Trophoblast cell (in vitro differentiated cells and primary cell): ENCODE measurements around the gene SAP30BP.

Experiments used
- DNase-seq, 2 donors: peaks; one replicate each; pipeline ENCODE4 v3.0.0-alpha.2; 2016
- H2AFZ ChIP-seq: 2 replicates; pipeline ENCODE4 v1.6.1; 2013; ENCODE audit warnings: low read length, moderate library complexity, mild to moderate bottlenecking; ENCODE audit not compliant: insufficient read depth, poor library complexity
- H2AK5ac ChIP-seq: 2 replicates; pipeline ENCODE4 v1.6.1; 2013; ENCODE audit warnings: mild to moderate bottlenecking, low read length
- H2BK120ac ChIP-seq: 2 replicates; pipeline ENCODE4 v1.6.1; 2013; ENCODE audit warnings: low read length, mild to moderate bottlenecking, moderate library complexity; ENCODE audit not compliant: insufficient read depth, poor library complexity
- H2BK12ac ChIP-seq: 2 replicates; pipeline ENCODE4 v1.6.1; 2013; ENCODE audit warnings: mild to moderate bottlenecking, low read length, moderate library complexity
- H2BK5ac ChIP-seq: 2 replicates; pipeline ENCODE4 v1.6.1; 2013; ENCODE audit warnings: low read length, low read depth, moderate library complexity, mild to moderate bottlenecking; ENCODE audit not compliant: poor library complexity
- H3K14ac ChIP-seq: 2 replicates; pipeline ENCODE4 v1.6.1; 2013; ENCODE audit warnings: mild to moderate bottlenecking, low read length
- H3K18ac ChIP-seq: 2 replicates; pipeline ENCODE4 v1.6.1; 2013; ENCODE audit warnings: mild to moderate bottlenecking, low read length
- H3K23ac ChIP-seq: 2 replicates; pipeline ENCODE4 v1.6.1; 2013; ENCODE audit warnings: low read length
- H3K27ac ChIP-seq: 2 replicates; pipeline ENCODE4 v1.5.1; 2013; ENCODE audit warnings: low read depth, mild to moderate bottlenecking, inconsistent platforms, low read length, moderate library complexity
- H3K27me3 ChIP-seq: 2 replicates; pipeline ENCODE4 v1.6.1; 2013; ENCODE audit warnings: inconsistent platforms, mild to moderate bottlenecking, low read length, moderate library complexity; ENCODE audit not compliant: insufficient read depth
- H3K36me3 ChIP-seq, 2 experiments: 1 replicate in 1 of 2; 2 replicates in 1 of 2; pipeline ENCODE4 v1.6.1; 2013; ENCODE audit warnings: low read length in 2 of 2, mild to moderate bottlenecking in 2 of 2, moderate library complexity in 1 of 2; ENCODE audit not compliant: insufficient read depth in 2 of 2, control insufficient read depth in 1 of 2
- H3K4ac ChIP-seq: 2 replicates; pipeline ENCODE4 v1.6.1; 2013; ENCODE audit warnings: low read depth, mild to moderate bottlenecking, low read length, moderate library complexity
- H3K4me1 ChIP-seq, 2 experiments: 1 replicate in 1 of 2; 2 replicates in 1 of 2; pipeline ENCODE4 v1.6.1; 2013; ENCODE audit warnings: low read length in 2 of 2, mild to moderate bottlenecking in 2 of 2, moderate library complexity in 1 of 2; ENCODE audit not compliant: insufficient read depth in 2 of 2, control insufficient read depth in 1 of 2
- H3K4me2 ChIP-seq: 2 replicates; pipeline ENCODE4 v1.6.1; 2013; ENCODE audit warnings: inconsistent platforms, mild to moderate bottlenecking, low read length, moderate library complexity
- H3K4me3 ChIP-seq: 2 replicates; pipeline ENCODE4 v1.5.1; 2013; ENCODE audit warnings: mild to moderate bottlenecking, low read depth, low read length, inconsistent platforms
- H3K79me1 ChIP-seq: one replicate; pipeline ENCODE4 v1.6.1; 2013; ENCODE audit warnings: low read length
- H3K79me2 ChIP-seq: 2 replicates; pipeline ENCODE4 v1.6.1; 2013; ENCODE audit warnings: low read length, mild to moderate bottlenecking; ENCODE audit not compliant: control insufficient read depth, insufficient read depth, poor library complexity
- H3K9ac ChIP-seq: 2 replicates; pipeline ENCODE4 v1.6.1; 2013; ENCODE audit warnings: mild to moderate bottlenecking, low read length
- H3K9me3 ChIP-seq: 2 replicates; pipeline ENCODE4 v1.6.1; 2013; ENCODE audit warnings: low read depth, mild to moderate bottlenecking, control low read depth, inconsistent platforms, low read length; ENCODE audit not compliant: insufficient read depth
- H4K12ac ChIP-seq: 2 replicates; pipeline ENCODE4 v1.6.1; 2013; ENCODE audit warnings: low read depth, mild to moderate bottlenecking, low read length, moderate library complexity
- H4K8ac ChIP-seq: 2 replicates; pipeline ENCODE4 v1.6.1; 2013; ENCODE audit warnings: low read depth, mild to moderate bottlenecking, low read length, moderate library complexity
- H4K91ac ChIP-seq: one replicate; pipeline ENCODE4 v1.6.1; 2013; ENCODE audit warnings: low read depth, mild to moderate bottlenecking, low read length, moderate library complexity
- WGBS: extraction: QIAGEN DNeasy Blood & Tissue Kit; methylation state at CpG from one replicate; pipeline ENCODE4 v1.1.7; 2013; ENCODE audit warnings: missing lambda C conversion rate; ENCODE audit not compliant: insufficient read length, insufficient coverage; ENCODE audit errors: extremely low coverage; 5-methylcytosine and 5-hydroxymethylcytosine counted together

SAP30BP gene

GRCh38 chr17:75632428-75632827 is 34.7 kb upstream of the SAP30BP start:
- no peak overlapping the region for H3K4me2 ChIP-seq
- H3K14ac ChIP-seq: no peak overlapping the region
- peaks cover 4% of the 10 kb centered on the region for H3K79me1 ChIP-seq
- H2BK5ac ChIP-seq: no peak overlapping the region
- no peaks in the 10 kb centered on the region for H3K27me3 ChIP-seq
- DNase-seq: no peak
- H3K9ac ChIP-seq: no peak overlapping the region
- no peak overlapping the region for H2BK12ac ChIP-seq
- no peak overlapping the region for H2AK5ac ChIP-seq
- no peak overlapping the region for H4K8ac ChIP-seq
- H3K36me3 ChIP-seq: peaks cover 12 to 14% of the 10 kb centered on the region in 2 experiments
- H3K4me3 ChIP-seq: no peak overlapping the region
- H3K79me2 ChIP-seq: no peaks in the 10 kb centered on the region
- WGBS: no CpG with 5 or more reads among the region's 12 CpGs
- no peak overlapping the region for H2AFZ ChIP-seq
- H2BK120ac ChIP-seq: no peak overlapping the region
- no peak overlapping the region for H3K4ac ChIP-seq
- peaks cover 11 to 13% of the 10 kb centered on the region in 2 experiments for H3K4me1 ChIP-seq
- H3K27ac ChIP-seq: no peak overlapping the region
- H3K18ac ChIP-seq: no peak overlapping the region
- no peak overlapping the region for H4K91ac ChIP-seq
- H4K12ac ChIP-seq: no peak overlapping the region
- H3K9me3 ChIP-seq: peaks cover 3% of the 10 kb centered on the region
- H3K23ac ChIP-seq: no peak overlapping the region

- Histone ChIP-seq H4K91ac (peak within 1 kb of the TSS; percentile 60), H2AK5ac (peak within 1 kb of the TSS; percentile 14), H3K4ac (peak within 1 kb of the TSS; percentile 9), H3K14ac (peak within 1 kb of the TSS; percentile 41), H3K36me3 (peaks cover 12% of the 10 kb centered on the region in 2 experiments), H3K79me1 (peaks cover 4% of the 10 kb centered on the region), H3K18ac (peak within 1 kb of the TSS; percentile 21), H3K9me3 (peaks cover 3% of the 10 kb centered on the region), H2AFZ (peak within 1 kb of the TSS; percentile 24), H3K4me2 (peak within 1 kb of the TSS; percentile 47), H3K27me3 (no peaks in the 10 kb centered on the region), H3K23ac (no peak within 1 kb of the TSS), H3K4me3 (no peak within 1 kb of the TSS), H4K12ac (no peak within 1 kb of the TSS), H3K9ac (no peak within 1 kb of the TSS), H3K79me2 (no peaks in the 10 kb centered on the region), H2BK5ac (no peak within 1 kb of the TSS), H3K27ac (peak within 1 kb of the TSS; percentile 41), H3K4me1 (peaks cover 11 to 13% of the 10 kb centered on the region in 2 experiments), H2BK12ac (peak within 1 kb of the TSS; percentile 38), H4K8ac (peak within 1 kb of the TSS; percentile 17), H2BK120ac (peak within 1 kb of the TSS; percentile 9)
- peak; percentile 96 to 97 for DNase-seq
- WGBS: no CpG with 5 or more reads among the region's 19 CpGs
Measured at GRCh38 chr17:75632863-75633485, 34.2 kb upstream of the SAP30BP start, which contains the start of gene SMIM5. Gene SMIM5 (plus strand): TSS chr17:75633434. CDS start chr17:75640202, 6,768 bp downstream.

GRCh38 chr17:75633486-75634375 is 33.4 kb upstream of the SAP30BP start:
- Histone ChIP-seq H4K91ac (peak overlapping the region; percentile 60), H2BK120ac (peak overlapping the region; percentile 9), H2AK5ac (peak overlapping the region; percentile 14), H3K9ac (no peak overlapping the region), H3K4me2 (peak overlapping the region; percentile 47), H3K4ac (peak overlapping the region; percentile 9), H2BK12ac (peak overlapping the region; percentile 38), H2BK5ac (no peak overlapping the region), H3K27ac (peak overlapping the region; percentile 41), H3K79me2 (no peaks in the 10 kb centered on the region), H3K36me3 (peaks cover 8 to 11% of the 10 kb centered on the region in 2 experiments), H3K4me3 (no peak overlapping the region), H3K14ac (peak overlapping the region; percentile 41), H3K27me3 (no peaks in the 10 kb centered on the region), H4K8ac (peak overlapping the region; percentile 17), H2AFZ (peak overlapping the region; percentile 24), H3K18ac (peak overlapping the region; percentile 21), H4K12ac (no peak overlapping the region), H3K9me3 (peaks cover 3% of the 10 kb centered on the region), H3K23ac (no peak overlapping the region), H3K79me1 (peaks cover 4% of the 10 kb centered on the region), H3K4me1 (peaks cover 11 to 13% of the 10 kb centered on the region in 2 experiments)
- no CpG with 5 or more reads among the region's 27 CpGs for WGBS
- DNase-seq: peak; percentile 98 to 99

GRCh38 chr17:75634376-75634740 is 32.8 kb upstream of the SAP30BP start:
- no peaks in the 10 kb centered on the region for H3K79me2 ChIP-seq
- no peak overlapping the region for H2AFZ ChIP-seq
- no peak overlapping the region for H3K4me2 ChIP-seq
- no peak overlapping the region for H3K9ac ChIP-seq
- H3K14ac ChIP-seq: no peak overlapping the region
- peaks cover 3% of the 10 kb centered on the region for H3K9me3 ChIP-seq
- H3K27ac ChIP-seq: no peak overlapping the region
- peaks cover 8 to 14% of the 10 kb centered on the region in 2 experiments for H3K36me3 ChIP-seq
- no peak overlapping the region for H2AK5ac ChIP-seq
- DNase-seq: no peak
- no peak overlapping the region for H4K8ac ChIP-seq
- H3K79me1 ChIP-seq: peaks cover 6% of the 10 kb centered on the region
- no peak overlapping the region for H3K23ac ChIP-seq
- no peak overlapping the region for H2BK12ac ChIP-seq
- H3K4ac ChIP-seq: no peak overlapping the region
- no peak overlapping the region for H2BK120ac ChIP-seq
- H4K12ac ChIP-seq: no peak overlapping the region
- WGBS: no CpG with 5 or more reads among the region's 9 CpGs
- no peak overlapping the region for H4K91ac ChIP-seq
- H3K4me3 ChIP-seq: no peak overlapping the region
- no peaks in the 10 kb centered on the region for H3K27me3 ChIP-seq
- no peak overlapping the region for H3K18ac ChIP-seq
- H3K4me1 ChIP-seq: peaks cover 11 to 13% of the 10 kb centered on the region in 2 experiments
- H2BK5ac ChIP-seq: no peak overlapping the region
